HG03280 (cell line): Measurements from ENCODE around the gene KSR2.
"Not testable (repeated sequence)": the region's sequence is repeated elsewhere in the genome, so short reads cannot be mapped to it uniquely, and the experiment has no call there.

Experiments
- ATAC-seq: cut with Tn5 transposase; IDR thresholded peaks from one replicate; pipeline ENCODE4 v1.9.1; 2021; ENCODE audit warnings: mild to moderate bottlenecking, moderate library complexity; ENCODE audit not compliant: unreplicated experiment

The KSR2 gene

GRCh38 chr12:117892441-117892840 is 76.3 kb downstream of the KSR2 start:
- ATAC-seq: no peak

GRCh38 chr12:117891265-117891664 is 77.5 kb downstream of the KSR2 start:
- ATAC-seq: not testable (repeated sequence)

- ATAC-seq: no peak
These were observed 78.1 kb downstream of the KSR2 start for GRCh38 chr12:117890644-117891043.

DNA sequence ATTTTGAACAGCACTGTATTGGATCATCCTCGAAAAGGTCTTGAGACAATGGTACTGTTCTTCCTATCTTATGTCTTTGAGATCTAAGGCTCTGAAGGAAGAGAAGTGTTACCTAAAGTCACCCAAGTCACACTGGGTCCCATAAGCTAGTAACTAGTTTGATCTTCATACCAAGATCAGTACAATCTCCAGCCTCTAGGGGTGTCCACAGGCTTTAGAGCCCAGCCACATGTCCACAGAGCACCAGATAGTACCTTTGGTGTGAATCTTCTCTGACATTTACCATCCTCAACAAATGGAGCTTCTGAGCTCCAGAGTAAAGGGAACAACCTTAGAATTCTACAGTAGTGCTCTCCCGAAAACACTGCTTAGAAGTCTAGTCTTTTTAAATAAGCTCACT is 78.7 kb downstream of the KSR2 start:
- no peak for ATAC-seq

- ATAC-seq: no peak
These were observed 79.7 kb downstream of the KSR2 start for GRCh38 chr12:117889098-117889497.

DNA sequence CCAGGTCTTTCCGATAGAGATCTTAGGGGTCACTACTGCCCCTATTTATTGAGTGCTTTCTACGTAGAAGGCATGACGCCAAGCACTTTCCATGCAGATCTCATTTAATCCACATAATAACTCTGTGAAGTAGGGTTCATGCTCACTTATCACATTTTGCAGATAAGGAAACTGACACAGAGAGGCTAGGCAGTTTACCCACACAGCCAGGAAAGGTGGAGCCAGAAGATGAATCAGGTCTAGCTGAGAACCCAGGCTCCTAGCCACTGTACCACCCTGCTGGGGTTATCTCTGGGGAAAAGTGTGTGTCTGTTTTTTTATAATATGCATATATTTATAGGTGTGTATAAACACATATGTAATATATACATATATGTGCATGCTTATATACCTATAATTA is 83.6 kb downstream of the KSR2 start:
- no peak for ATAC-seq

DNA sequence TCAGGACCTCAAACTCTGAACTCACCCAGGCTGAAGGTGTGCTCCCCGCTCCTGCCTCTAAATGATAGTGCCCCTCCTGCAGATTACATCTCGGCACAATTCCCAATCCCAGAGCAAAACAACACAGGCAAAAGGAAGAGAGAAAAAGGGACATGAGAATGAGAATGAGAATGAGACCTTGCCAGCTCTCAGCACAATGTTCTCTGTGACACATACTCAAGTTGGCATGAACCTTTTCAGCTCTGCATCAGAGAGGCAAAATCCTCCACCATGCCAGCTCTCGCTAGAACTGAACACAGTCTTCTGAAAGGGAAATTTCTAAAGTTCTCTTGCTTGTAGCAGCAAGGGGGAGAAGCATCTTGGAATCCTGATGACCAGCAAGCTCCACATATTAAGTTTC is 84.6 kb downstream of the KSR2 start:
- no peak for ATAC-seq

DNA sequence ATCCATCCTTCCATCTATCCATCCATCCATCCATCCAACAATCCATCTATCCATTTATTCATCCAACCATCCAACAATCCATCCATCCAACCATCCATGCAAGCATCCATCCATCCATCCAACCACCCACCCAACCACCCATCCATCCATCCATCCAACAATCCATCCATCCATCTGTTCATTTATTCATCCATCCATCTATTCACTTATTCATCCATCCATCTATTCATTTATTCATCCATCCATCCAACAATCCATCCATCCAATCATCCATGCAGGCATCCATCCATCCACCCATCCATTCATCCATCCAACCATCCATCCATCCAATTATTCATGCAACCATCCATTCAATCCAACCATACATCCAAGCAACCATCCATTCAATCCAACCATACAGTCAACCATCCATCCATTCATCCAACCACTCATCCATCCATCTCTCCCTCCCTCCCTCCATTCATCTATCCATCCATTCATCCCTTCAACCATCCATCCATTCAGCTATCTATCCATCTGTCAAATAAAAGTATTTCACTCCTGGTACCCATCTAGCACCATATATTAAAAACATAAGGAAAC is 86.1 kb downstream of the KSR2 start:
- ATAC-seq: no peak

DNA sequence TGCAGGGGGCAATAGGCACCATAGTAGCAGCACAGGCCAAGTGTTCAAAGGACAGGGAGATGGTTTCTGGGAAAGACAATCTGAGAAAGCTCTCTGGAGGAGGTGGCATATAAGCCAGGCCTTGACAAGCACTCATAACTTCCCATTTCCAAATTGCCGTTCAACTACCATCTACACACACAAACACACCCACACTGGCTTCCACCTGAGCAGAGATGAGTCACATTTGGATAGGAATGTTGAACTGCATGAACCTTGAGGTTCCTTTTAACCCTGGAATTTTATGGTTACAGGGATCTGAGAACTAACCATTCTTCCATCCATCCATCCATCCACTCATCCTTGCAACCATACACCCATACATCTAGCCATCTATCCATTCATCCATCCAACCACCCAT is 86.6 kb downstream of the KSR2 start:
- ATAC-seq: no peak

DNA sequence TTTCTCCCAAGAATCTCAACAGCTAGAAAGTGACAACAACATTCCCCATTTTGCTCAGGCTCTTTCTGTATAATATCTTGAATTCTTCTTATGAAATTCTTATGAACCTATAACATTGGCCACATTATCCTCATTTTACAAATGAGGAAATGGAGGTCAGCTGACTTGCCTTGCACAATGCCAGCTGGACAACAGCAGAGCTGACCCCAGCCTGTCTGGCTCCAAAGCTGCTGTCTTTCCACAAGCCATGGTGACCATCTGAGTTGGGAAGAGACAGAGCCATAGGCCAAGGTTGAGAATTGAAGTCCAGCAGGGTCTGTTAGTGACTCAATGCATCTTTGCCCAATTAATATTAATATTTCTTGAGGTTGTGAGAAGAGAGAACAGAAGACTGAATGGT is 87.3 kb downstream of the KSR2 start:
- no peak for ATAC-seq

DNA sequence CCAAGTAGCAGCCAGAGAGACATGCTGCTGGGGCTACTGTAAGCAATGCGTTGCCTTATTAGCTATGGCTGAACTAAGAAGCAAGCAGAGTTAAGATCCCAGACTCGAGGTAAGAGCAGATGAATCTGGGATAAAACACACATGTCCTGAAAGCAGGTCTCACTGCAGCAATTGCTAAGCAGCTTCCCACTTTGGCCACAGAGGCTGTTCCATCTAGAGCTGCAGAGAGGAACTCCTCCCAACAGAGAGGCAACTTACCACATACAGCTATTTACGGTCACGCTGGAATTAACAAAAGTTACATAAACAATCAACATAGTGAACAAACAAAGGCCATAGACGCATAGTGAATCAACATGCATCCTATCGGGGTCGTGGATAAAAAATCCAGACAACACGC is 90.2 kb downstream of the KSR2 start:
- ATAC-seq: no peak

DNA sequence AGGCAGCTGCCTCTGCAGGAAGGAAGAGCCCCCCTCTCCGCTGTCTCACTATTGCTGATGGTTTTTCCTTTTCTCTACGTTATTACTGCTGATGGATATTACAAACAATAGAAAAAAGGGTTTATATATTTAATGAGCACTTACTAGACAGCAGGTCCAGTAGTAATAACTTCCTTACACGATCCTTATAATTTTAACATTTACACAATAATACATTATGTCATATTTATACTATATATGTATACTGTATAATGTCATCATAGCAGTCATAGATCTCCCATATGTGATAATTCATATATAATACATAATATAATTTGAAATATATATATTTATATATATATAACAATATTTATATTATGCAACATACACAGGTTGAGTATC is 92.4 kb downstream of the KSR2 start:
- no peak for ATAC-seq

GRCh38 chr12:117875744-117876435 is 92.9 kb downstream of the KSR2 start:
- ATAC-seq: no peak

DNA sequence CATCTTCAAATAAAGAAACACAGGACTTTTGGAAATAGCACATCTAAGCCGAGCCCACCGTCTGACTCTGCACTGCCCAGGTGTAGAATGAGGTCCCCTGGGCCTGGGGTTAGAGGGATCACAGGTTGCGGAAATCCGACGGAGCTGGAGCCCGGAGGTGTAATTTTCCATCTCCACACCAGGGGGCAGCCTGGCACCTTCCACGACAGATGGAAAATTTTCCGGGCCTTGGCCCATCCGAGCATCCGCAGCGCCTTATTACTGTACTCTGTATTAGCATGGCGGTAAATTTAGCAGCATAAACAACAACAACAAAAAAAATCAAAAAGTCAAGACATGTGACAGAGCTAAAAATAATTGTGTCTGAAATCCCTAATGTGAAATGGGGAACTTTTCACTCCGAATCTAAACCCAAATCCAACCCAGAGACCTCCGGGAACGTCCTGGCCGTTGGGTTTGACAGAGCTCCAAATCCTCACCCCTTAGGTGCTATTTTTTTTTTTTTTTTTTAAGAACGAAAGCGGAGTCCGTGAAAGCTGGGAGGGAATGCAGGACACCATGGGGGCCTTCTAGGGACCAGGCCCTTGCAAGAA is 93.9 kb downstream of the KSR2 start:
- peak; percentile 63 for ATAC-seq

GRCh38 chr12:117874198-117874597 is 94.6 kb downstream of the KSR2 start:
- ATAC-seq: not testable (repeated sequence)

DNA sequence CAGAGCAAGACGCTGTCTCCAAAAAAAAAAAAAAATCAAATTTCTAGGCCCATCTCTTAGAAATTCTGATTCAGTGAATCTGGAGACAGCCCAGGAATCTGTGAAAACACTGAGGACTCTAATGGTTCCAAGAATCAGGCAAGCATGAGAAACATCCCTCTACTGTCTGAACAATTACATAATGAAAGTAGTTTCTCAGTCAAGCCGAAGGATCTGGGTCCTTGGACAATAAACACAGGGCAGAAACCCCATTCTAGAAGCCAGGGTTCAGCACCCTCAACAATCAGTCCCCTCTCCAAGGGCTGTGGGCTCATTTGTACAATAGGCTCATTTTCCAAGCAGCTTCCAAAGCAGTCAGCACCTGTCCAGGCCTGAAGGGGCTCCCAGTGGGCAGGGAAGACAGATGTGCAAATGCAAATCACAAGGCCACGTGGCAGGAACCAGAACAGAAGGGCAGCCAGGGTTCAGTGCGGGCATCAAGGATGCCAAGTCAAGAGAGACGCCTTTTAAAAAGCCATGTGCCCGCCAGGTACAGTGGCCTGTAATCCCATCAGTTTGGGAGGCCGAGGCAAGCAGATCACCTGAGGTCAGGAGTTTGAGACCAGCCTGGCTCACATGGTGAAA is 96.1 kb downstream of the KSR2 start:
- ATAC-seq: no peak

DNA sequence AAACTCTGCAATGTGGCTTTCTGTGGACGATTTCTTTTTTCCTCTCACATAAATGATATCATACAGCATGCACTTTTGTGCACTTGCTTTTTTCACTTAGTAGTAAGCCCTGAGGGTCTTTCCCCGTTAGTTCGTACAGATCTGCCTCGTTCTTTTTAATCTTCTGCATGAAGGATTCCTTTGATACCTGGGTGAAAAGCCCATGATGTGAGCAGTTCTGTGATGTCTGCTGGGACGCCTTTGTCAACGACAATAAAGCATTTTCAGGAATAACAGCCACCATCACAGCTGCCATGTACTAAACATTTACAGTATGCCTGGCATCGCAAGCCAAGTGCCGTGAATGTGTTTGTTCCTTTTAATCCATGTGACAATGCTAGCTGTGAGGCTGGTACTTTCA is 99.2 kb downstream of the KSR2 start:
- no peak for ATAC-seq

GRCh38 chr12:117867348-117867747 is 101.4 kb downstream of the KSR2 start:
- no peak for ATAC-seq

GRCh38 chr12:117865505-117865904 is 103.3 kb downstream of the KSR2 start:
- ATAC-seq: no peak

- ATAC-seq: no peak
These were observed 105.6 kb downstream of the KSR2 start for GRCh38 chr12:117863002-117863709.

DNA sequence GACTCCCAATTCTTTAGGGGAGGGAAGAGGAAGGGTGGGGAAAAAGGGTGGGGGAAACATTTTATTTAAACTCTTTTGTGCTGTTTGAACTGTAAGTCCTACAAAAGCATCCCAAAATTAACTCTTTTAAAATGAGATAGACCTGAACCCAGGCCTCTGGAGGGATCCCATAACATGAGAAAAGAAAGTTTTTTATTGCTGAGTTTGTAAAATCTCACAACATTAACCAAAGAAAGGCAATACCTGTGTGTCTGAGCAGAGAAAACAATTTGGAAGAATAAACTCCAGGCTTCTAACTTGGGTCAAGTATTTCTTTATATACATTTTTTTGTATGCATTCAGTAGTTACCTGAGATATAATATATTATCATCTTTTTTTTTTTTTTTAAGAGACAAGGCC is 107.1 kb downstream of the KSR2 start:
- ATAC-seq: no peak
